Right lobe of liver (tissue), 6 donors: ENCODE results near the gene OTP. TPM values are rescaled to one million over a fixed set of nuclear protein-coding genes. Genes with fewer than 3 reads are reported as not detected.

Experiments
- ATAC-seq, 4 donors: fragments of 200-7000 bp; cut with Tn5 transposase; one replicate each; pipeline ENCODE4 v1.9.1; 2020; ENCODE audit warnings: mild to moderate bottlenecking in 4 of 4, moderate library complexity in 4 of 4
- DNase-seq, 3 donors: peaks; one replicate each; pipeline ENCODE4 v3.0.0-alpha.2; 2020
- H3K27ac ChIP-seq, 3 donors: fragments of 200-600 bp; one replicate each; pipeline ENCODE4 v1.8.0; 2022
- H3K27me3 ChIP-seq, 2 donors: fragments of 200-600 bp; one replicate each; pipeline ENCODE4 v1.8.0; 2022
- H3K36me3 ChIP-seq, 4 donors: fragments of 200-600 bp; sonication (generic) in 1 of 4; one replicate each; pipeline versions ENCODE4 v1.5.1 to v1.8.0; 2017 to 2022; ENCODE audit warnings: control low read depth in 1 of 4
- H3K4me1 ChIP-seq, 4 donors: fragments of 200-600 bp; sonication (generic) in 1 of 4; one replicate each; pipeline versions ENCODE4 v1.5.1 to v1.8.0; 2017 to 2022; ENCODE audit warnings: control low read depth in 1 of 4
- H3K4me3 ChIP-seq, 3 donors: fragments of 200-600 bp; one replicate each; pipeline ENCODE4 v1.8.0; 2022
- H3K9me3 ChIP-seq, 4 donors: fragments of 200-600 bp; sonication (generic) in 1 of 4; one replicate each; pipeline versions ENCODE4 v1.5.1 to v1.8.0; 2017 to 2022; ENCODE audit warnings: control low read depth in 1 of 4
- CTCF ChIP-seq, 4 donors: fragments of 200-600 bp in 3 of 4; fragments of 450-650 bp in 1 of 4; IDR thresholded peaks; one replicate each; pipeline versions ENCODE4 v1.5.1 to v1.8.0; 2016 to 2022; ENCODE audit warnings: antibody characterized with exemption in 4 of 4, mild to moderate bottlenecking in 2 of 4
- POLR2A ChIP-seq: fragments of 450-650 bp; IDR thresholded peaks from one replicate; pipeline ENCODE4 v1.6.1; 2017; ENCODE audit warnings: antibody characterized with exemption, mild to moderate bottlenecking
- WGBS: methylation state at CpG from one replicate; pipeline ENCODE4 v1.1.6; 2018; ENCODE audit warnings: low coverage, low lambda C conversion rate; ENCODE audit not compliant: insufficient coverage; ENCODE audit errors: missing lambda C conversion rate; 5-methylcytosine and 5-hydroxymethylcytosine counted together
- intact Hi-C, 2 donors: fragments of 100-400 bp; cut with DNase I; formaldehyde crosslinking; loops; one replicate each; pipeline versions ENCODE4 v1.11.2 to v1.14.1; 2022
- total RNA-seq, 6 experiments: library from RNA; depleted of rRNA in 2 of 6; stranded (reverse); fragments of >200 nt in 2 of 6; fragmentation: NEBNext Ultra II Directional in 3 of 6; extraction: Animal tissue kit (Norgen Biotek cat#: 25700) in 3 of 6; gene quantifications; one replicate each; pipeline versions ENCODE4 v1.1.0 to v1.2.4, GENCODE V29; 2016 to 2023
- donor health status: DM: no; HTN: yes; CAD: no.
- donor health status: DM: no; HTN: no; CAD: no.
- donor health status: DM: no; HTN: no; CAD: no.
- donor health status: DM: no; HTN: yes; CAD: no.
- donor health status: DM: no; HTN: yes; CAD: no.

OTP gene
- total RNA-seq, 6 experiments from 2014 or later: not detected

GRCh38 chr5:77643654-77644370, 5.3 kb upstream of the OTP start:
- TF ChIP-seq CTCF (IDR thresholded peaks at IDR 0.05) (no peak), POLR2A (no peak)
- intact Hi-C loops: loop anchor here in 1 of 2 donors (10.0 kb wide), 1 partner anchor 361 kb away; no protein-coding TSS in a partner anchor

GRCh38 chr5:77642738-77643653, 4.5 kb upstream of the OTP start:
- H3K27me3 ChIP-seq: peaks cover 35 to 65% of the 10 kb centered on the region in 2 donors
- H3K36me3 ChIP-seq: no peaks in the 10 kb centered on the region
- H3K4me3 ChIP-seq: no peak overlapping the region
- H3K4me1 ChIP-seq: peaks cover 0 to 10% (median 4%) of the 10 kb centered on the region in 4 donors
- ATAC-seq: no peak
- no peaks in the 10 kb centered on the region for H3K9me3 ChIP-seq
- no peak overlapping the region for H3K27ac ChIP-seq
- no peak for DNase-seq
- intact Hi-C loops: loop anchor here in 1 of 2 donors (10.0 kb wide), 1 partner anchor 362 kb away; no protein-coding TSS in a partner anchor
- TF ChIP-seq POLR2A (no peak), CTCF (IDR thresholded peaks at IDR 0.05) (no peak)
- 9% methylated on average over 16 of the region's 21 CpGs for WGBS

More at GRCh38 chr5:77643654-77644370, 5.3 kb upstream of the OTP start:
- no peak overlapping the region for H3K27ac ChIP-seq
- no peak overlapping the region for H3K4me3 ChIP-seq
- no peak for ATAC-seq
- WGBS: 7% methylated on average over 23 of the region's 28 CpGs
- H3K9me3 ChIP-seq: no peaks in the 10 kb centered on the region
- H3K4me1 ChIP-seq: peaks cover 0 to 8% (median 3%) of the 10 kb centered on the region in 4 donors
- no peaks in the 10 kb centered on the region for H3K36me3 ChIP-seq
- peaks cover 35 to 58% of the 10 kb centered on the region in 2 donors for H3K27me3 ChIP-seq
- no peak for DNase-seq

- Histone ChIP-seq H3K36me3 (no peaks in the 10 kb centered on the region), H3K4me1 (peaks cover 0 to 10% (median 4%) of the 10 kb centered on the region in 4 donors), H3K4me3 (no peak overlapping the region), H3K9me3 (no peaks in the 10 kb centered on the region), H3K27me3 (peaks cover 39 to 69% of the 10 kb centered on the region in 2 donors), H3K27ac (no peak overlapping the region)
- TF ChIP-seq POLR2A: no peak
- TF ChIP-seq CTCF (IDR thresholded peaks at IDR 0.05): no peak
- intact Hi-C loops: loop anchor here in 1 of 2 donors (10.0 kb wide), 1 partner anchor 363 kb away; no protein-coding TSS in a partner anchor
- DNase-seq (no peak), ATAC-seq (no peak)
- 14% methylated on average over 19 of the region's 19 CpGs for WGBS
Observed at GRCh38 chr5:77641963-77642737, 3.6 kb upstream of the OTP start.

GRCh38 chr5:77641397-77641943, 3.0 kb upstream of the OTP start:
- peaks cover 46 to 75% of the 10 kb centered on the region in 2 donors for H3K27me3 ChIP-seq
- ATAC-seq (no peak), DNase-seq (no peak)
- peaks cover 0 to 10% (median 4%) of the 10 kb centered on the region in 4 donors for H3K4me1 ChIP-seq
- intact Hi-C loops: loop anchor here in 1 of 2 donors (10.0 kb wide), 1 partner anchor 363 kb away; no protein-coding TSS in a partner anchor
- H3K9me3 ChIP-seq: no peaks in the 10 kb centered on the region
- no peak overlapping the region for H3K4me3 ChIP-seq
- H3K36me3 ChIP-seq: no peaks in the 10 kb centered on the region
- 8% methylated on average over 17 of the region's 23 CpGs for WGBS
- no peak for TF ChIP-seq CTCF (IDR thresholded peaks at IDR 0.05)
- no peak for TF ChIP-seq POLR2A
- no peak overlapping the region for H3K27ac ChIP-seq
